ENCODE measurements around the gene NTSR1. TPM values are rescaled to one million over a fixed set of nuclear protein-coding genes. Genes with fewer than 3 reads are reported as not detected.

NTSR1 gene
- total RNA-seq, 1 donor from 2014 or later: not detected

- ChIA-PET CTCF (interaction anchor here (1.0 to 1.2 kb wide), 3 partner anchors 11 to 139 kb away, joined by 3 to 6 read pairs (median 3); no protein-coding TSS in a partner anchor), POLR2A (no interaction called here)
- intact Hi-C loops (cut with micrococcal nuclease): no loop called here
- no peaks in the 10 kb centered on the region for H3K27me3 Mint-ChIP-seq
- H3K9me3 Mint-ChIP-seq: no peaks in the 10 kb centered on the region
- no peaks in the 10 kb centered on the region for H3K4me1 Mint-ChIP-seq
- no peak for TF ChIP-seq CTCF (IDR thresholded peaks at IDR 0.05)
- DNase-seq (no peak), ATAC-seq (ENCODE audit: low read depth) (no peak)
- peaks cover 41% of the 10 kb centered on the region for H3K36me3 Mint-ChIP-seq (ENCODE audit: low read depth)
- no peak overlapping the region for H3K4me3 Mint-ChIP-seq
- H3K27ac Mint-ChIP-seq: no peak overlapping the region
These were observed 39.4 kb upstream of the NTSR1 start for GRCh38 chr20:62669249-62669648.

- intact Hi-C loops (cut with micrococcal nuclease): loop anchor here (10.0 kb wide), 1 partner anchor 65 kb away; no protein-coding TSS in a partner anchor
- Mint-ChIP-seq H3K4me1 (no peaks in the 10 kb centered on the region), H3K27me3 (no peaks in the 10 kb centered on the region), H3K36me3 (ENCODE audit: low read depth) (peaks cover 37% of the 10 kb centered on the region), H3K27ac (no peak overlapping the region), H3K4me3 (no peak overlapping the region), H3K9me3 (no peaks in the 10 kb centered on the region)
- TF ChIP-seq CTCF (IDR thresholded peaks at IDR 0.05): no peak
- POLR2A ChIA-PET: no interaction called here
- CTCF ChIA-PET: interaction anchor here (1.0 to 1.1 kb wide), 2 partner anchors 53 to 138 kb away, joined by 3 read pairs; no protein-coding TSS in a partner anchor
- DNase-seq: no peak
- no peak for ATAC-seq (ENCODE audit: low read depth)
These were observed 38.5 kb upstream of the NTSR1 start for GRCh38 chr20:62670156-62670555.

- no peak for DNase-seq
- no peak overlapping the region for H3K27ac Mint-ChIP-seq
- CTCF ChIA-PET: no interaction called here
- H3K36me3 Mint-ChIP-seq (ENCODE audit: low read depth): peaks cover 37% of the 10 kb centered on the region
- POLR2A ChIA-PET: no interaction called here
- H3K27me3 Mint-ChIP-seq: no peaks in the 10 kb centered on the region
- no peaks in the 10 kb centered on the region for H3K9me3 Mint-ChIP-seq
- intact Hi-C loops (cut with micrococcal nuclease): loop anchor here (10.0 kb wide), 1 partner anchor 64 kb away; no protein-coding TSS in a partner anchor
- H3K4me1 Mint-ChIP-seq: no peaks in the 10 kb centered on the region
- H3K4me3 Mint-ChIP-seq: no peak overlapping the region
- TF ChIP-seq CTCF (IDR thresholded peaks at IDR 0.05): no peak
- ATAC-seq (ENCODE audit: low read depth): no peak
These were observed 37.6 kb upstream of the NTSR1 start for GRCh38 chr20:62670998-62671397.

GRCh38 chr20:62671765-62672164 lies 36.9 kb upstream of the NTSR1 start:
- ChIA-PET CTCF (no interaction called here), POLR2A (no interaction called here)
- Mint-ChIP-seq H3K9me3 (no peaks in the 10 kb centered on the region), H3K36me3 (ENCODE audit: low read depth) (peaks cover 36% of the 10 kb centered on the region), H3K4me1 (no peaks in the 10 kb centered on the region), H3K27me3 (no peaks in the 10 kb centered on the region), H3K27ac (no peak overlapping the region), H3K4me3 (no peak overlapping the region)
- DNase-seq (no peak), ATAC-seq (ENCODE audit: low read depth) (no peak)
- TF ChIP-seq CTCF (IDR thresholded peaks at IDR 0.05): no peak
- intact Hi-C loops (cut with micrococcal nuclease): loop anchor here (10.0 kb wide), 1 partner anchor 63 kb away; no protein-coding TSS in a partner anchor

- CTCF ChIA-PET: no interaction called here
- DNase-seq: no peak
- ATAC-seq (ENCODE audit: low read depth): no peak
- H3K27ac Mint-ChIP-seq: no peak overlapping the region
- peaks cover 20% of the 10 kb centered on the region for H3K36me3 Mint-ChIP-seq (ENCODE audit: low read depth)
- TF ChIP-seq CTCF (IDR thresholded peaks at IDR 0.05): no peak
- POLR2A ChIA-PET: no interaction called here
- intact Hi-C loops (cut with micrococcal nuclease): loop anchor here (10.0 kb wide), 1 partner anchor 60 kb away; no protein-coding TSS in a partner anchor
- H3K9me3 Mint-ChIP-seq: no peaks in the 10 kb centered on the region
- H3K4me3 Mint-ChIP-seq: no peak overlapping the region
- no peaks in the 10 kb centered on the region for H3K27me3 Mint-ChIP-seq
- no peaks in the 10 kb centered on the region for H3K4me1 Mint-ChIP-seq
These were observed 34.3 kb upstream of the NTSR1 start for GRCh38 chr20:62674370-62674769.
